HepG2 (cell line): Measurements from ENCODE around the gene PIGK. TPM values are rescaled to one million over a fixed set of nuclear protein-coding genes. Genes with fewer than 3 reads are reported as not detected.

Experiments used
- ATAC-seq: fragments of 200-7000 bp; cut with Tn5 transposase; 3 replicates; pipeline ENCODE4 v1.9.1; 2020; ENCODE audit warnings: mild to moderate bottlenecking, moderate library complexity
- BruUV-seq: library from RNA; stranded (reverse); fragments of 400-500 nt; replicated peaks from 2 replicates; lab custom pipeline; 2021; lab: Mats Ljungman, UMichigan
- CTCF ChIA-PET: fragments of 300-600 bp; formaldehyde crosslinking; extraction: SDS; loops from one replicate; lab custom pipeline; 2021; ENCODE audit warnings: low total read pairs, inconsistent platforms, low intra/inter-chr PET ratio; lab: Yijun Ruan, JAX
- POLR2A ChIA-PET: fragments of 350-600 bp; sonication (Branson Sonifier 250); formaldehyde crosslinking; loops from one replicate; lab custom pipeline; 2020; ENCODE audit warnings: antibody characterized with exemption, inconsistent platforms; lab: Yijun Ruan, JAX
- DNase-seq: peaks from one replicate; pipeline ENCODE4 v3.0.0-alpha.2; 2015; ENCODE audit warnings: low spot score
- FAIRE-seq: peaks from 3 replicates; lab custom pipeline; 2011; peaks lifted over from hg19 to GRCh38; lab: Jason Lieb, UNC
- H2AFZ ChIP-seq: one replicate; pipeline ENCODE4 v1.6.1; 2011; ENCODE audit warnings: low read length, inconsistent platforms
- H3K27ac ChIP-seq: fragments of 300-600 bp; 3 replicates; pipeline ENCODE4 v1.8.0; 2011; ENCODE audit warnings: mixed run types, mild to moderate bottlenecking, mixed read lengths, low read length, inconsistent platforms; ENCODE audit not compliant: insufficient read depth; ENCODE audit errors: extremely low read length
- H3K27me3 ChIP-seq, 2 experiments: fragments of 200-600 bp in 1 of 2; 2 replicates in 1 of 2; 3 replicates in 1 of 2; pipeline versions ENCODE4 v1.6.0 to v1.8.0; 2011; ENCODE audit warnings: low read length in 2 of 2, mild to moderate bottlenecking in 2 of 2, moderate library complexity in 2 of 2, inconsistent platforms in 1 of 2; ENCODE audit not compliant: insufficient read depth in 2 of 2, control insufficient read depth in 1 of 2
- H3K36me3 ChIP-seq, 2 experiments: fragments of 200-600 bp in 1 of 2; replicated peaks in 1 of 2; 2 replicates in 1 of 2; 3 replicates in 1 of 2; pipeline versions ENCODE4 v1.5.1 to v1.8.0; 2011; ENCODE audit warnings: low read length in 2 of 2, inconsistent platforms in 1 of 2; ENCODE audit not compliant: insufficient read depth in 2 of 2, control insufficient read depth in 1 of 2
- H3K4me1 ChIP-seq: 2 replicates; pipeline ENCODE4 v1.5.1; 2012; ENCODE audit warnings: low read length, inconsistent platforms; ENCODE audit not compliant: insufficient read depth
- H3K4me2 ChIP-seq: 2 replicates; pipeline ENCODE4 v1.6.0; 2011; ENCODE audit warnings: low read depth, low read length, inconsistent platforms
- H3K4me3 ChIP-seq, 3 experiments: fragments of 200-600 bp in 1 of 3; sonication (generic), shearing (Covaris generic) in 1 of 3; replicated peaks in 1 of 3; 2 replicates each; pipeline ENCODE4 v1.5.1; 2011 to 2016; ENCODE audit warnings: low read length in 3 of 3, inconsistent platforms in 2 of 3, low read depth in 2 of 3, mild to moderate bottlenecking in 2 of 3, control low read depth in 1 of 3, mixed read lengths in 1 of 3; ENCODE audit not compliant: insufficient read depth in 1 of 3
- H3K79me2 ChIP-seq: one replicate; pipeline ENCODE4 v1.6.1; 2011; ENCODE audit warnings: low read length, inconsistent platforms; ENCODE audit not compliant: insufficient read depth
- H3K9ac ChIP-seq: 2 replicates; pipeline ENCODE4 v1.6.0; 2011; ENCODE audit warnings: mild to moderate bottlenecking, low read depth, low read length, inconsistent platforms; ENCODE audit not compliant: insufficient read depth
- H3K9me3 ChIP-seq: 2 replicates; pipeline ENCODE4 v1.5.1; 2012; ENCODE audit warnings: mild to moderate bottlenecking, low read length
- H4K20me1 ChIP-seq: 2 replicates; pipeline ENCODE4 v1.6.0; 2011; ENCODE audit warnings: inconsistent platforms, mild to moderate bottlenecking, low read length, moderate library complexity; ENCODE audit not compliant: insufficient read depth
- CREM ChIP-seq, 2 experiments: sonication (generic) in 1 of 2; formaldehyde crosslinking in 1 of 2; IDR thresholded peaks; 2 replicates each; pipeline versions ENCODE4 v1.4.0 to v1.6.1; 2016 to 2020; ENCODE audit warnings: antibody characterized with exemption in 1 of 2, mild to moderate bottlenecking in 1 of 2, missing genetic modification reagents in 1 of 2
- FLYWCH1 ChIP-seq: sonication (generic); formaldehyde crosslinking; IDR thresholded peaks from 2 replicates; pipeline ENCODE4 v1.8.1; 2023; ENCODE audit warnings: mild to moderate bottlenecking, missing genetic modification reagents
- FOSL2 ChIP-seq: sonication (generic); formaldehyde crosslinking; IDR thresholded peaks from 2 replicates; pipeline ENCODE4 v1.4.0; 2020; ENCODE audit warnings: missing genetic modification reagents
- HINFP ChIP-seq: sonication (generic); formaldehyde crosslinking; IDR thresholded peaks from 2 replicates; pipeline ENCODE4 v1.4.0; 2020; ENCODE audit warnings: low read depth, mild to moderate bottlenecking, missing genetic modification reagents
- HNRNPH1 ChIP-seq: fragments of 200-400 bp; formaldehyde crosslinking; optimal IDR thresholded peaks from 2 replicates; pipeline ENCODE3; 2017; ENCODE audit warnings: mild to moderate bottlenecking, low read depth, low read length
- KDM1A ChIP-seq: IDR thresholded peaks from 2 replicates; pipeline ENCODE4 v1.6.1; 2016; ENCODE audit warnings: missing compliant biosample characterization
- KDM3A ChIP-seq: IDR thresholded peaks from 2 replicates; pipeline ENCODE4 v1.6.1; 2018; ENCODE audit warnings: low read depth, missing compliant biosample characterization
- LCORL ChIP-seq, 2 experiments: fragments of 450-650 bp in 1 of 2; sonication (generic) in 1 of 2; formaldehyde crosslinking in 1 of 2; IDR thresholded peaks; 2 replicates each; pipeline versions ENCODE4 v1.5.0 to v1.6.1; 2017 to 2020; ENCODE audit warnings: antibody characterized with exemption in 1 of 2, missing genetic modification reagents in 1 of 2
- POLR2G ChIP-seq: fragments of 200-400 bp; formaldehyde crosslinking; IDR thresholded peaks from 2 replicates; pipeline ENCODE4 v1.6.1; 2018; ENCODE audit warnings: mild to moderate bottlenecking, low read depth, low read length, moderate library complexity
- THAP8 ChIP-seq: sonication (generic); formaldehyde crosslinking; IDR thresholded peaks from 2 replicates; pipeline ENCODE4 v1.5.1; 2020; ENCODE audit warnings: missing genetic modification reagents, mild to moderate bottlenecking, borderline replicate concordance
- ZNF138 ChIP-seq: sonication (generic); formaldehyde crosslinking; IDR thresholded peaks from 2 replicates; pipeline ENCODE4 v1.5.0; 2020; ENCODE audit warnings: mild to moderate bottlenecking, low read depth, missing genetic modification reagents
- ZNF235 ChIP-seq: sonication (generic); formaldehyde crosslinking; IDR thresholded peaks from 2 replicates; pipeline ENCODE4 v1.8.1; 2023; ENCODE audit warnings: mild to moderate bottlenecking, missing genetic modification reagents, borderline replicate concordance
- ZNF333 ChIP-seq: sonication (generic); formaldehyde crosslinking; IDR thresholded peaks from 2 replicates; pipeline ENCODE4 v1.4.0; 2020; ENCODE audit warnings: mild to moderate bottlenecking, missing genetic modification reagents, borderline replicate concordance
- ZNF639 ChIP-seq: conservative IDR thresholded peaks from 2 replicates; pipeline ENCODE4 v1.6.1; 2018; ENCODE audit warnings: missing genetic modification reagents
- ZNF672 ChIP-seq: sonication (generic); formaldehyde crosslinking; IDR thresholded peaks from 2 replicates; pipeline ENCODE4 v1.8.1; 2022; ENCODE audit warnings: missing genetic modification reagents
- WGBS: methylation state at CpG from one replicate; pipeline ENCODE4 v1.1.6; 2017; ENCODE audit warnings: low lambda C conversion rate; 5-methylcytosine and 5-hydroxymethylcytosine counted together
- in situ Hi-C: cut with HindIII; loops from 2 replicates; pipeline ENCODE4 v1.10.0; 2017; ENCODE audit warnings: low pct_unique_long_range_greater_than_20kb; ENCODE audit not compliant: extremely low pct_ligation_motif_present
- intact Hi-C: fragments of 100-400 bp; cut with micrococcal nuclease; formaldehyde crosslinking; loops from one replicate; pipeline ENCODE4 v1.10.0; 2022; ENCODE audit not compliant: unreplicated experiment
- polyA plus RNA-seq, 8 experiments: library from polyadenylated mRNA; depleted of rRNA in 3 of 8; stranded (reverse) in 7 of 8; unstranded in 1 of 8; fragments of >200 nt; fragmentation: Illumina TruSeq in 4 of 8; extraction: Trizol in 4 of 8; gene quantifications; 2 replicates each; pipeline versions ENCODE4 v1.2.1 to v1.2.3, GENCODE V29; 2011 to 2016; ENCODE audit warnings: low read depth in 4 of 8, missing spikeins in 1 of 8, mixed read lengths in 1 of 8; ENCODE audit not compliant: insufficient read depth in 1 of 8
- total RNA-seq, 5 experiments: library from RNA; depleted of rRNA; stranded (reverse); fragments of >200 nt; fragmentation: Illumina TruSeq; extraction: Trizol; gene quantifications; 2 replicates each; pipeline ENCODE4 v1.2.3, GENCODE V29; 2016; ENCODE audit warnings: low read depth in 1 of 5

The PIGK gene
- total and polyA plus RNA-seq, 2 of the 13 experiments (the other 11 are each of a cell fraction or from before 2014, with no cell fraction given), result 14.7 to 38.5 TPM

GRCh38 chr1:77121503-77121902 lies 97.7 kb downstream of the PIGK start (continued):
- TF ChIP-seq LCORL (IDR thresholded peaks at IDR 0.05) (no peak), LCORL (CRISPR knock-in tag; IDR thresholded peaks at IDR 0.05) (no peak), CREM (IDR thresholded peaks at IDR 0.05) (no peak), CREM (CRISPR knock-in tag; IDR thresholded peaks at IDR 0.05) (no peak), KDM1A (no peak), FOSL2 (CRISPR knock-in tag) (no peak)
- TF ChIP-seq, all 625 proteins: peak for 0

GRCh38 chr1:77120950-77121349 lies 98.3 kb downstream of the PIGK start:
- no peak for FAIRE-seq
- 94% methylated on average over 3 of the region's 3 CpGs for WGBS
- intact Hi-C loops, result no loop called here
- ChIA-PET POLR2A (no interaction called here), CTCF (no interaction called here)
- no peak for ATAC-seq
- no peak overlapping the region for H3K4me3 ChIP-seq
- no peak overlapping the region for H3K27ac ChIP-seq
- no peak overlapping the region for H2AFZ ChIP-seq
- TF ChIP-seq ZNF235 (no peak), HNRNPH1 (no peak), ZNF672 (CRISPR knock-in tag) (no peak), ZNF138 (no peak), FLYWCH1 (CRISPR knock-in tag) (no peak), HINFP (CRISPR knock-in tag) (no peak), THAP8 (CRISPR knock-in tag) (no peak), ZNF639 (no peak), KDM3A (CRISPR knock-in tag) (no peak), POLR2G (no peak), ZNF333 (CRISPR knock-in tag) (no peak)
- no peaks in the 10 kb centered on the region for H3K4me1 ChIP-seq
- no peak overlapping the region for H3K9ac ChIP-seq
- in situ Hi-C loops, result loop anchor here (10.0 kb wide), 1 partner anchor 216 kb away; no protein-coding TSS in a partner anchor
- H3K27me3 ChIP-seq, result no peaks in the 10 kb centered on the region
- no peaks in the 10 kb centered on the region for H3K36me3 ChIP-seq
- H3K4me2 ChIP-seq, result no peak overlapping the region
- no peaks in the 10 kb centered on the region for H4K20me1 ChIP-seq
- H3K79me2 ChIP-seq, result no peaks in the 10 kb centered on the region
- H3K9me3 ChIP-seq, result no peaks in the 10 kb centered on the region
- no TSS peak for BruUV-seq
- no peak for DNase-seq
